Mammary epithelial cell (primary cell): ENCODE results near the gene MAEA.

Source experiments
- CTCF ChIP-seq, 2 donors: IDR thresholded peaks in 1 of 2; conservative IDR thresholded peaks in 1 of 2; 2 replicates each; pipeline ENCODE4 v1.5.1; 2011 to 2012; ENCODE audit warnings: inconsistent platforms in 2 of 2, low read length in 2 of 2, mild to moderate bottlenecking in 2 of 2, control low read depth in 1 of 2, low read depth in 1 of 2; ENCODE audit not compliant: insufficient read depth in 1 of 2; ENCODE audit errors: extremely low read depth in 1 of 2
- EZH2 ChIP-seq: IDR thresholded peaks from 2 replicates; pipeline ENCODE4 v1.6.1; 2012; ENCODE audit warnings: low read length, inconsistent platforms, borderline replicate concordance

DNA sequence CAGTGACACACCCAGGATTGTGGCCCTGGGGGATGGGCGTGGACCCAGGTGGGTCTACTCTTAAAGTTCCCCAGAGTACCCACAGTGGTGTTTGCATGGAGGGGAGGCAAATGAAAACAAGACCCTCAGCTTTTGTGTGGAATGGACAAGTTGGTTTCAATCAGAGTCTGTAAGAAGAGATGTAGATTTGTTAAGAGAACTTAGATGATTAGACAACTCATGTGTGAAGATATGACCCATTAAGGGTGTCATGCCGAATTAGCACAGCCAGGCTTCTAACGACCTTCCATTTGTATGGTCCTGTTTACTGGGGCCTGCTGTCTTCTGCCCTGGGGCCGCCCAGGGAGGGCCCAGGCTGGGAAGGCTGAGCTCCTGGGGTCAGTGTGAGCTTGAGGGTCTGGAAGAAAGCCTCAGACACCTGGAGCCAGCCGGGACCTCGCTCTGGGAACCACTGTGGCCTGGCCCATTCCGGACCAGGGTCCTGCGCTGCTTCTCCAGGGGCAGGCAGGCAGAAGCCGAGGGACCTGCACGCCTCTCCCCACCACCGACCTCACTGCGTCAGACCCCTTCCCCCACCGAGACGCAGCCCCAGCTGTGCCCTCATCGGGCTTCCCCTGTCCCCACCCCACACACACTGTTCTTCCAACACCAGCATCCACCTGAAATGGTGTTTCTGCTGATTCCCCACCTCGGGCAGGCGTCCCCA is 77.7 kb downstream of the MAEA start:
- no peak for TF ChIP-seq CTCF (conservative IDR thresholded peaks at IDR 0.05 in 1 of 2, IDR thresholded peaks at IDR 0.05 in 1 of 2; ENCODE audit: extremely low read depth in 1 of 2, insufficient read depth in 1 of 2, low read depth in 1 of 2, low read length in 2 of 2)
- no peak for TF ChIP-seq EZH2
